Measurements from ENCODE around the gene ZRANB3. TPM values are rescaled to one million over a fixed set of nuclear protein-coding genes. Genes with fewer than 3 reads are reported as not detected.
"Not testable (repeated sequence)": the region's sequence is repeated elsewhere in the genome, so short reads cannot be mapped to it uniquely, and the experiment has no call there.

ZRANB3 gene
- total RNA-seq, 2 donors from 2014 or later = 15.5 to 17.9 TPM

DNA sequence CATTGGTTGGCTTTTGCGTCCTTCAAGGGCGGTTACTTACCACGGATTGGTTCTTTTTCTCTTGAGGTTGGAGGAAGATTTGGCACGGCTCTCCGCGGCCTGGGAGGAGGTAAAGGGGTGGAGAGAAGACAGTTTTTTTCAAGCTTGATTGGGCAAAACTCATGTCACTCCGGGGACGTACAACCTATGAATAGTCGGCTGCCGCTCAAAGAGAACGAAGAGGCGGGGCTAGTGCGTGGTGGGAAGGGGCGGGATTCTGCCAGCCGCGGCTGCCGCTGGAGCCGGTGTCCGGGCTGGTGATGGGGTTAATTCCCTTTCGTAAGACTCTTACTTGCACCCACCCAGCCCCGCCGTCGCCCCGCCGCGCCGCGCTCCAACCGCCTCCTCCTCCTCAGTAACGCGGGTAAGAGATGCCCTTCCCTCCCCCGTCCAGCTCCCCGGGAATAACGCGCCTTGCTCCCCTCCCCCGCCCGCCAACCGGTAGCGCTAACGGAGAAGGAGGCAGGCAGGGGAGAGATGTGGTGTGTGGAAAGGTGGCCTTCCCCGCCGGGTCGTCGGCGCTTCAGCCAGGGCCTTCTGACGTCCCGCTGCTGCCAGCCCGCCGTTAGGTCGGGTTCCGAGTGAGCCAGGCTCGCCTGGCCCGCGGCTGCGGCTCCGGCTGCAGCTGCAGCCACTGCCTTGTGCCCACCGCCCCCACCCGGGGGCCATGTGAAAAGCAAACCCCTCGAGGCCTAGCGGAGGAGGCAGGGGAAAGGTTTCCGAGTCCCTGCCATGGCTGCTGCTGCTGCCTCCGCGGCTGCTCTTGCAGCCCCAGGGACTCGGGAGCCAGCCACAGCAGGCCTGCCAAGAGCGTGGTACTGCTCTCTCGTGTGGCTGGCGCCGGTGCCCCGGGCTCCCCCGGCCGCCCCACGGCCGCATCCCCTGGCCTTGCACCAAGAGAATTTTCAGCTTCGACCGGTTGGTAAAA lies 496 bp upstream of the ZRANB3 start, which contains the start of gene R3HDM1:
Gene R3HDM1, plus strand, starts transcription at position 254 of the 967 bp plus-strand sequence. CDS start 73,362 bp downstream, outside the sequence.
- Mint-ChIP-seq H3K36me3 (ENCODE audit: insufficient read depth in 2 of 2) (peaks cover 0 to 1% of the 10 kb centered on the region in 2 donors), H3K27me3 (ENCODE audit: low read depth) (no peaks in the 10 kb centered on the region), H3K9me3 (no peaks in the 10 kb centered on the region), H3K27ac (peak within 1 kb of the TSS; percentile 63), H3K4me1 (ENCODE audit: low read depth) (peaks cover 42% of the 10 kb centered on the region), H3K4me3 (no peak within 1 kb of the TSS)
- peak; percentile 87 to 88 for ATAC-seq (replicated peaks in 1 of 2)
- peak; percentile 95 to 98 for DNase-seq

DNA sequence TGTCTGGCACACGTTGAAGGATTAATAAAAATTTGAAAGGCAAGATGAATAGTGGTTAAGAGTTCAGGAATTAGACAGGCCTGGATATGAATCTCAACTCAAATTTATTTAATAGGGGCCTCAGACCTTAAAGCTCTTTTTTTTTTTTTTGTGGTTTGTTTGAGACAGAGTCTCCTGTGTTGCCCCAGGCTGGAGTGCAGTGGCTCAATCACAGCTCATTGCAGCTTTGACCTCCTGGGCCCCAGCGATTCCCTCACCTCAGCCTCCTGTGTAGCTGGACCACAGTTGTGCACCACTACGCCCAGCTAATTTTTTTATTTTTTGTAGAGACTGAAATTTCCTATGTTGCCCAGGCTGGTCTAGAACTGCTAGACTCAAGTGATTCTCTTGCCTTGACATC lies 3.0 kb downstream of the ZRANB3 start:
- Mint-ChIP-seq H3K27me3 (ENCODE audit: low read depth) (no peaks in the 10 kb centered on the region), H3K9me3 (peaks cover 0 to 2% of the 10 kb centered on the region in 2 donors), H3K4me1 (ENCODE audit: low read depth) (peaks cover 40% of the 10 kb centered on the region), H3K27ac (no peak overlapping the region), H3K4me3 (no peak overlapping the region), H3K36me3 (ENCODE audit: insufficient read depth in 2 of 2) (no peaks in the 10 kb centered on the region)
- DNase-seq (no peak), ATAC-seq (replicated peaks in 1 of 2) (no peak)

DNA sequence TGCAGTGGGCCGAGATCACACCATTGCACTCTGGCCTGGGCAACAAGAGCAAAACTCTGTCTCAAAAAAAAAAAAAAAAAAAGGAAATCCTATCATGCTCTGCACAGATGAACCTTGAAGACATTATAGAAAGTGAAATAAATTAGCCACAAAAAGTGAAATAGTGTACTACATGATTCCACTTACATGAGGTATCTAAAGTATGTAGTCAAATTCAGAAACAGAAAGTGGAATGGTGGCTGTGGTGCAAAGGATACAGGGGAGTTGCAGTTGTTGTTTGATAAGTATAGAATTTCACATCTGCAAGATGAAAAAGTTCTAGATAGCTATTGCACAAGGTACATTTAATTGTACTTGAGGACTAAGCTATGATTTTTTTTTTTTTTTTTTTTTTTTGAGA lies 5.2 kb downstream of the ZRANB3 start:
- DNase-seq = no peak
- peaks cover 0 to 2% of the 10 kb centered on the region in 2 donors for H3K9me3 Mint-ChIP-seq
- peaks cover 0 to 4% of the 10 kb centered on the region in 2 donors for H3K36me3 Mint-ChIP-seq (ENCODE audit: insufficient read depth in 2 of 2)
- H3K4me1 Mint-ChIP-seq (ENCODE audit: low read depth) = peaks cover 39% of the 10 kb centered on the region
- no peak for ATAC-seq (replicated peaks in 1 of 2)
- H3K4me3 Mint-ChIP-seq = no peak overlapping the region
- no peak overlapping the region for H3K27ac Mint-ChIP-seq
- no peaks in the 10 kb centered on the region for H3K27me3 Mint-ChIP-seq (ENCODE audit: low read depth)

DNA sequence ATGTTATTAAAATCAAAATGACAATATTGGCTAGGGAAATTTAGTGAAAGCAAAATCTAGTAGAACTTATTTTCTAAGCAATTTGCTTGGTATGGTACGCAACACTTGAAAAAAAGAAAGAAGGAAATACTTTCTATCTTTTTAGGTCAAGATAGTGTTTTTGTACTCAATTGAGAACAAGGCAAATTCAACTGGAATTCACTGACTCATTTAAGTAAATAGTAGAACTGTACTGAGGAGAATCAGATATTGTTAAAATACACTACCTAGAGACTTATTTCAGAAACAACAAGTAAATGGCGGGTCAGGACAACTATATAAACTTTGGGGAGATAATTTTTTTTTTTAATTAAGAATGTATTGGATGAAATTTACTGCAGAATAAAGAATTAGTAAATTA lies 18.9 kb downstream of the ZRANB3 start:
- peaks cover 12% of the 10 kb centered on the region for H3K4me1 Mint-ChIP-seq (ENCODE audit: low read depth)
- H3K27ac Mint-ChIP-seq = no peak overlapping the region
- H3K27me3 Mint-ChIP-seq (ENCODE audit: low read depth) = no peaks in the 10 kb centered on the region
- peaks cover 5 to 9% of the 10 kb centered on the region in 2 donors for H3K36me3 Mint-ChIP-seq (ENCODE audit: insufficient read depth in 2 of 2)
- no peak for ATAC-seq (replicated peaks in 1 of 2)
- no peak overlapping the region for H3K4me3 Mint-ChIP-seq
- DNase-seq = no peak
- H3K9me3 Mint-ChIP-seq = no peaks in the 10 kb centered on the region

DNA sequence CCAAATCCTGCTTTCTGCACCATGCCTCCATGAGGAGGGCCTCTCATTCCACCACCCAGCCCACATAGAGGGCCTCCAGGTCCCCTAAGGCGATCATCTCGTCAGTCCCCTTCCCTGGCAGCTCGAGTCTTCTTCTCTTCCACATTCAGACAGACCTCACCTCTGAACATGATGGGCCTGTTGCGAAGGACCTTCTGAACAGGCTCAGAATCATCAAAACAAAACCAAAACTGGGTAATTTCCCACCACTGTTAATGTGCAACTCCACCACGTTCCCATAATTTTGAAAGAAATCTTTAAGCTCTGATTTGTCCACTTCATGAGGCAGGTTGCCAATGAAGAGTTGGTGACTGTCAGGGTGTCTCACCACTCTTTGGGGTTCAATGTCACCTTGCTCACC lies 20.4 kb downstream of the ZRANB3 start:
- H3K27me3 Mint-ChIP-seq (ENCODE audit: low read depth) = no peaks in the 10 kb centered on the region
- no peaks in the 10 kb centered on the region for H3K9me3 Mint-ChIP-seq
- no peak overlapping the region for H3K27ac Mint-ChIP-seq
- peaks cover 5 to 9% of the 10 kb centered on the region in 2 donors for H3K36me3 Mint-ChIP-seq (ENCODE audit: insufficient read depth in 2 of 2)
- DNase-seq (no peak), ATAC-seq (replicated peaks in 1 of 2) (peak in 1 of 2 donors; percentile 17)
- H3K4me3 Mint-ChIP-seq = peak overlapping the region in 1 of 2 donors; percentile 6
- H3K4me1 Mint-ChIP-seq (ENCODE audit: low read depth) = peaks cover 12% of the 10 kb centered on the region

DNA sequence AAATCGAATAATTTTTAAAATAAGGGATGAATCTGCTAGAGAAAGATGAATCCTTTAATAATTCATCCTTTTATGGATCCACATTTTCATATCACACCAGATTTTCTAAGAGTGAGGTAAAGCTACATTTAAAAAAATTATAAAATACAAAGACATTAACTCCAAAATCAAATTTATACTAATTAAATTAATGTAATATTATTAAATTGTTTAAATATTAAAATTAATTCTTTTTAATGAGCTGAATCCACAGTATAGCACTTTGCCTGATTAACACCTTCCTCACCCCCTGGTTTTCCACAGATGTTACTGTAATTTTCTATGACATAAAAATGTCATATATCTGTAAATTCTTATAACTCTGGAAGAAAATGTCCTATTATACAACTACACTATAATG lies 26.2 kb downstream of the ZRANB3 start:
- H3K9me3 Mint-ChIP-seq = peaks cover 2 to 6% of the 10 kb centered on the region in 2 donors
- no peaks in the 10 kb centered on the region for H3K27me3 Mint-ChIP-seq (ENCODE audit: low read depth)
- H3K4me3 Mint-ChIP-seq = no peak overlapping the region
- H3K27ac Mint-ChIP-seq = no peak overlapping the region
- ATAC-seq (replicated peaks in 1 of 2) (no peak), DNase-seq (no peak)
- peaks cover 3 to 15% of the 10 kb centered on the region in 2 donors for H3K36me3 Mint-ChIP-seq (ENCODE audit: insufficient read depth in 2 of 2)
- H3K4me1 Mint-ChIP-seq (ENCODE audit: low read depth) = no peaks in the 10 kb centered on the region

DNA sequence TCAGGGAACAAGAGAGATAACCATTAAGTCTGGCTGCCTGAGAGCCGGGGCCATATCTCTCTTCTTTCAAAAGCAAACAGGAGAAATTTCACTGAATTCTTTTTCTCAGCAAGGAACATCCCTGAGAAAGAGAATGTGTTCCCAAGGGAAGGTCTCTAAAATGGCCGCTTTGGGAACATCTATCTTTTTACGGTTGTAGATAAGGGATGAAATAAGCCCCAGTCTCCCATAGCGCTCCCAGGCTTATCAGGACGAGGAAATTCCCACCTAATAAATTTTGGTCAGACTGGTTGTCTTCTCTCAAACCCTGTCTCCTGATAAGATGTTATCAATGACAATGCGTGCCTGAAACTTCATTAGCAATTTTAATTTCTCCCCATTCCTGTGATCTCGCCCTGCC lies 32.4 kb downstream of the ZRANB3 start:
- ATAC-seq (replicated peaks in 1 of 2); DNase-seq; H3K4me1 Mint-ChIP-seq (ENCODE audit: low read depth); H3K27me3 Mint-ChIP-seq (ENCODE audit: low read depth); H3K4me3 Mint-ChIP-seq; H3K27ac Mint-ChIP-seq: not testable (repeated sequence)
- peaks cover 6 to 14% of the 10 kb centered on the region in 2 donors for H3K9me3 Mint-ChIP-seq
- peaks cover 12 to 43% of the 10 kb centered on the region in 2 donors for H3K36me3 Mint-ChIP-seq (ENCODE audit: insufficient read depth in 2 of 2)

DNA sequence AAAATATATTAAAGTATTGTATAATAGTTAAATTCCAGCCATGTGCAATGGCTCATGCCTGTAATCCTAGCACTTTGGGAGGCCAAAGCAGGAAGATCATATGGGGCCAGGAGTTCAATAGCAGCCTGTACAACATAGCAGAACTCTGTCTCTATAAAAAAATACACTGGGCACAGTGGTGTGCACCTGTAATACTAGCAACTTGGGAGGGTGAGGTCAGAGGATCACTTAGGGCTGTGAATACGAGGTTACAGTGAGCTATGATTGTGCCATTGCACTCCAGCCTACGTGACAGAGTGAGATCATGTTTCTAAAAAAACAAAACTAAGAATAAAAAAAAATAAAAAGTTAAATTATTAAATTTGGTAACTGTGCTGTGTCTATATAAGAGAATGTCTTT lies 36.1 kb downstream of the ZRANB3 start:
- Mint-ChIP-seq H3K27me3 (ENCODE audit: low read depth) (no peaks in the 10 kb centered on the region), H3K4me3 (no peak overlapping the region), H3K27ac (no peak overlapping the region), H3K9me3 (peaks cover 4 to 8% of the 10 kb centered on the region in 2 donors), H3K4me1 (ENCODE audit: low read depth) (no peaks in the 10 kb centered on the region), H3K36me3 (ENCODE audit: insufficient read depth in 2 of 2) (peaks cover 15 to 30% of the 10 kb centered on the region in 2 donors)
- no peak for DNase-seq
- ATAC-seq (replicated peaks in 1 of 2) = no peak

DNA sequence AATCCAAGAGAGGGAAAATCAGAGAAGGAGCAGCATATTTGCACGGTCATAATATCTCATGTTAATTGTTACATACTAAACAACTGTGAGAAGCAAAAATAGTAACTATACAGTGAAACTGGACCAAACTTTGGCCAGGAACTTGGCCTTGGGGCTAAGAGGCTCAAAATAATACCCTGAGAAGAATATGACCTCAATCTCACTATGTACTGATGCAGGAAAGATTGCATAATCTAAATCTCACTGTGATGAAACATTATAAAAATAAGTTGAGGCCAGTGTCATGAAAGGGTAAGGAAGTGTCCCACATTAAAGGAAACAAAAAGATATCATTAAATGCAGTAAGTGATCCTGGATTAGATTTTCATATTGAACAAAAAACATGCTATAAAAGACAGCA lies 36.5 kb downstream of the ZRANB3 start:
- H3K4me3 Mint-ChIP-seq = no peak overlapping the region
- H3K4me1 Mint-ChIP-seq (ENCODE audit: low read depth) = no peaks in the 10 kb centered on the region
- peaks cover 15 to 29% of the 10 kb centered on the region in 2 donors for H3K36me3 Mint-ChIP-seq (ENCODE audit: insufficient read depth in 2 of 2)
- H3K27me3 Mint-ChIP-seq (ENCODE audit: low read depth) = no peaks in the 10 kb centered on the region
- no peak for ATAC-seq (replicated peaks in 1 of 2)
- no peak overlapping the region for H3K27ac Mint-ChIP-seq
- H3K9me3 Mint-ChIP-seq = peaks cover 3 to 7% of the 10 kb centered on the region in 2 donors
- no peak for DNase-seq

DNA sequence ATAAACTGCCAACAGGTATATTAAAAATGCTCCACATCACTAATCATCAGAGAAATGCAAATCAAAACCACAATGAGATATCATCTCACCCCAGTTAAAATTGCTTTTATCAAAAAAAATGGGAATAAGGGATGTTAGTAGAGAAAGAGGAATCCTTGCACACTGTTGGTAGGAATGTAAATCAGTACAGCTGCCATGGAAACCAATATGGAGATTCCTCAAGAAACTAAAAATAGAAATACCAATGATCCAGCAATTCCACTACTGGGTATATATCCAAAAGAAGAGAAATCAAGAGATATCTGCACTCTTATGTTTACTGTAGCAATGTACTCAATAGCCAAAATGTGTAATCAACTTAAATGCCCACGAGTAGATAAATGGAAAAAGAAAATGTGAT lies 40.6 kb downstream of the ZRANB3 start:
- DNase-seq = no peak
- Mint-ChIP-seq H3K9me3 (peaks cover 0 to 2% of the 10 kb centered on the region in 2 donors), H3K4me3 (no peak overlapping the region), H3K27me3 (ENCODE audit: low read depth) (no peaks in the 10 kb centered on the region), H3K36me3 (ENCODE audit: insufficient read depth in 2 of 2) (peaks cover 10 to 11% of the 10 kb centered on the region in 2 donors), H3K4me1 (ENCODE audit: low read depth) (no peaks in the 10 kb centered on the region), H3K27ac (no peak overlapping the region)
- ATAC-seq (replicated peaks in 1 of 2) = no peak

DNA sequence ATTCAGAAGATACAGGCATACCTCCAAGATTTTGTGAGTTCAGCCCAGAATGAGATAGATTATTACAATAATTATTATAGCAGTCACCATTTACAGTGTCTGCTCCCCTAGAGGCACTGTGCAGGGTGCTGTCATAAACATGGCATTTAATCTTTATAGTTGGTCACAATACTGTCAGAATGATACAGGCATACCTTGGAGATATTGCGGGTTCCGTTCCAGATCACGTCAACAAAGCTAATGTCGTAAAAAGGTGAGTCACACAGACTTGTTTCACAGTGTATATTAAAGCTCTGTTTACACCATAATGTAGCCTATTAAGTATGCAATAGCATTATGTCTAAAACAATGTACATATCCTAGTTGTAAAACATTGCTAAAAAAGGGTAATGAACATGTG lies 45.6 kb downstream of the ZRANB3 start:
- DNase-seq (no peak), ATAC-seq (replicated peaks in 1 of 2) (no peak)
- Mint-ChIP-seq H3K27me3 (ENCODE audit: low read depth) (no peaks in the 10 kb centered on the region), H3K4me1 (ENCODE audit: low read depth) (no peaks in the 10 kb centered on the region), H3K27ac (no peak overlapping the region), H3K9me3 (peaks cover 5 to 6% of the 10 kb centered on the region in 2 donors), H3K36me3 (ENCODE audit: insufficient read depth in 2 of 2) (peaks cover 10 to 15% of the 10 kb centered on the region in 2 donors), H3K4me3 (no peak overlapping the region)

DNA sequence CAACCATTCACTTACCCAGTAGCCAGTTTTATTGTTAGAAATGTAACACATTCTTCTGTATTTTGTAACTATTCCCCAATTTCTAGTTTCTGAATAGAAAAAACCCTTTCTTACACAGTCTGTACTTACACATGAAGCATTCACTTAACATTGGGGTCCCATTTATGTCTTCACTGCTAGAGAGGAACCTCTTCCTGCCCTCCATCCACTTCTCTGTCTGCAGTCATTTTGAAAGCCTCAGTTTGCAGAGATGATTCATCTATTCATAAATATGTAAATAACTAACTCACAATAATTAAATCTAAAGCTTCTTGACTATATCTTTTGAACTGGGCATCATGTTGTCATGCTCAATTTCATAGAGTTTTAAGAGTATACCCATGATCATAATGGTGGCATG lies 55.9 kb downstream of the ZRANB3 start:
- no peak for DNase-seq
- no peaks in the 10 kb centered on the region for H3K27me3 Mint-ChIP-seq (ENCODE audit: low read depth)
- peaks cover 7% of the 10 kb centered on the region for H3K4me1 Mint-ChIP-seq (ENCODE audit: low read depth)
- no peak overlapping the region for H3K4me3 Mint-ChIP-seq
- H3K36me3 Mint-ChIP-seq (ENCODE audit: insufficient read depth in 2 of 2) = no peaks in the 10 kb centered on the region
- H3K9me3 Mint-ChIP-seq = no peaks in the 10 kb centered on the region
- H3K27ac Mint-ChIP-seq = no peak overlapping the region
- no peak for ATAC-seq (replicated peaks in 1 of 2)

DNA sequence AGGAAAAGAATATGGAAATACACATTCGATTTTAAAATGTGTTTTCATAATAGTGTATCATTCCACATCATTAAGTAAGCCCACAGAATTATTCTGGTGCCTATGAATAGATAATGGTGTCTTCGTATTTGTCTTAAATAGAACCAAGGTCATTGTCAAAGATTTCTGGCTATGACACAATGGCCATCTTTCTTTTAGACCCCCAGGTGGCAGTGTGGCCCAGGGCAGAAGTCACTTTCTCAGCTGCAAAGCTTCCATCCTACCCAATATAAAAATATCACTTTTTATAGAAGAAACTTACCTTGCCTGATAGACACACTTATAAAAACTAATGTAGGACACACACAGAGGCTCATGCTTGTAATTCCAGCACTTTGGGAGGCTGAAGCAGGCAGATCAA lies 57.5 kb downstream of the ZRANB3 start:
- H3K36me3 Mint-ChIP-seq (ENCODE audit: insufficient read depth in 2 of 2) = no peaks in the 10 kb centered on the region
- peak; percentile 53 to 58 for ATAC-seq (replicated peaks in 1 of 2)
- H3K9me3 Mint-ChIP-seq = no peaks in the 10 kb centered on the region
- peaks cover 7% of the 10 kb centered on the region for H3K4me1 Mint-ChIP-seq (ENCODE audit: low read depth)
- H3K4me3 Mint-ChIP-seq = no peak overlapping the region
- peak; percentile 23 for DNase-seq
- no peak overlapping the region for H3K27ac Mint-ChIP-seq
- no peaks in the 10 kb centered on the region for H3K27me3 Mint-ChIP-seq (ENCODE audit: low read depth)

Measured in activated T-cell treated with anti-CD3 and anti-CD28 coated beads, Interleukin-2, amount 50 U/mL, for 72 hours (primary cell).